HepG2 (cell line): Measurements from ENCODE around the gene SNN. TPM values are rescaled to one million over a fixed set of nuclear protein-coding genes. Genes with fewer than 3 reads are reported as not detected.

Experiments
- AHR ChIP-seq: IDR thresholded peaks from 2 replicates; pipeline ENCODE4 v1.6.1; 2018; ENCODE audit warnings: missing genetic modification reagents, missing compliant biosample characterization
- ARNT ChIP-seq: fragments of 450-650 bp; IDR thresholded peaks from 2 replicates; pipeline ENCODE4 v1.6.1; 2017
- ATF7-NPFF ChIP-seq: sonication (generic); formaldehyde crosslinking; IDR thresholded peaks from 2 replicates; pipeline ENCODE4 v1.8.1; 2023; ENCODE audit warnings: mild to moderate bottlenecking, low read depth, missing genetic modification reagents, moderate library complexity
- ATM ChIP-seq: fragments of 450-650 bp; IDR thresholded peaks from 2 replicates; pipeline ENCODE4 v1.7.1; 2017; ENCODE audit warnings: mild to moderate bottlenecking, borderline replicate concordance
- HNRNPUL1 ChIP-seq: fragments of 200-400 bp; formaldehyde crosslinking; IDR thresholded peaks from 2 replicates; pipeline ENCODE4 v1.6.1; 2017; ENCODE audit warnings: low read depth, mild to moderate bottlenecking, low read length, moderate library complexity
- NR0B2 ChIP-seq: sonication (generic); formaldehyde crosslinking; IDR thresholded peaks from 2 replicates; pipeline ENCODE4 v1.4.0; 2020; ENCODE audit warnings: mild to moderate bottlenecking, missing genetic modification reagents
- SRSF9 ChIP-seq: fragments of 200-400 bp; formaldehyde crosslinking; IDR thresholded peaks from 2 replicates; pipeline ENCODE4 v1.6.1; 2018; ENCODE audit warnings: borderline replicate concordance, mild to moderate bottlenecking, low read depth, low read length; ENCODE audit not compliant: insufficient read depth, poor library complexity, severe bottlenecking
- THAP9 ChIP-seq: sonication (generic); formaldehyde crosslinking; IDR thresholded peaks from 2 replicates; pipeline ENCODE4; 2020; ENCODE audit warnings: missing genetic modification reagents, mild to moderate bottlenecking, borderline replicate concordance
- YEATS2 ChIP-seq: sonication (generic); formaldehyde crosslinking; IDR thresholded peaks from 2 replicates; pipeline ENCODE4 v1.4.0; 2020; ENCODE audit warnings: missing genetic modification reagents, borderline replicate concordance
- ZBED4 ChIP-seq: sonication (generic); formaldehyde crosslinking; IDR thresholded peaks from 2 replicates; pipeline ENCODE4 v1.4.0; 2020; ENCODE audit warnings: missing genetic modification reagents, borderline replicate concordance
- ZKSCAN1 ChIP-seq: fragments of 150-350 bp; IDR thresholded peaks from 2 replicates; pipeline ENCODE4 v1.6.1; 2014; ENCODE audit warnings: low read length
- ZNF101 ChIP-seq: sonication (generic); formaldehyde crosslinking; IDR thresholded peaks from 2 replicates; pipeline ENCODE4 v1.4.0; 2020; ENCODE audit warnings: mild to moderate bottlenecking, low read depth, missing genetic modification reagents, borderline replicate concordance
- ZNF12 ChIP-seq: sonication (generic); formaldehyde crosslinking; IDR thresholded peaks from 2 replicates; pipeline ENCODE4 v1.5.0; 2020; ENCODE audit warnings: missing genetic modification reagents
- ZNF335 ChIP-seq: sonication (generic); formaldehyde crosslinking; IDR thresholded peaks from 2 replicates; pipeline ENCODE4 v1.4.0; 2020; ENCODE audit warnings: missing genetic modification reagents
- ZNF562 ChIP-seq: sonication (generic); formaldehyde crosslinking; IDR thresholded peaks from 2 replicates; pipeline ENCODE4 v1.8.0; 2022; ENCODE audit warnings: missing genetic modification reagents, borderline replicate concordance
- ZNF607 ChIP-seq: sonication (generic); formaldehyde crosslinking; IDR thresholded peaks from 2 replicates; pipeline ENCODE4 v1.5.1; 2020; ENCODE audit warnings: missing genetic modification reagents, mild to moderate bottlenecking, borderline replicate concordance
- ZNF691 ChIP-seq: sonication (generic); formaldehyde crosslinking; IDR thresholded peaks from 2 replicates; pipeline ENCODE4 v1.4.0; 2020; ENCODE audit warnings: missing genetic modification reagents, low read depth, mild to moderate bottlenecking, borderline replicate concordance
- ZNF747 ChIP-seq: sonication (generic); formaldehyde crosslinking; IDR thresholded peaks from 2 replicates; pipeline ENCODE4 v1.8.1; 2023; ENCODE audit warnings: missing genetic modification reagents, mild to moderate bottlenecking, borderline replicate concordance
- ZNF770 ChIP-seq: sonication (generic); formaldehyde crosslinking; IDR thresholded peaks from 2 replicates; pipeline ENCODE4 v1.5.0; 2020; ENCODE audit warnings: mild to moderate bottlenecking, missing genetic modification reagents
- ZNF777 ChIP-seq: sonication (generic); formaldehyde crosslinking; IDR thresholded peaks from 2 replicates; pipeline ENCODE4 v1.4.0; 2020; ENCODE audit warnings: missing genetic modification reagents
- polyA plus RNA-seq, 8 experiments: library from polyadenylated mRNA; depleted of rRNA in 3 of 8; stranded (reverse) in 7 of 8; unstranded in 1 of 8; fragments of >200 nt; fragmentation: Illumina TruSeq in 4 of 8; extraction: Trizol in 4 of 8; gene quantifications; 2 replicates each; pipeline versions ENCODE4 v1.2.1 to v1.2.3, GENCODE V29; 2011 to 2016; ENCODE audit warnings: low read depth in 4 of 8, missing spikeins in 1 of 8, mixed read lengths in 1 of 8; ENCODE audit not compliant: insufficient read depth in 1 of 8
- total RNA-seq, 5 experiments: library from RNA; depleted of rRNA; stranded (reverse); fragments of >200 nt; fragmentation: Illumina TruSeq; extraction: Trizol; gene quantifications; 2 replicates each; pipeline ENCODE4 v1.2.3, GENCODE V29; 2016; ENCODE audit warnings: low read depth in 1 of 5

The SNN gene
- total and polyA plus RNA-seq, 2 of the 13 experiments (the other 11 are each of a cell fraction or from before 2014, with no cell fraction given), result 5.2 to 8.4 TPM

- no peak for TF ChIP-seq SRSF9
- no peak; the same call in 1 of the 2 replicates for TF ChIP-seq ZNF777
- no peak for TF ChIP-seq ZNF101 (CRISPR knock-in tag)
- no peak; the same call in 1 of the 2 replicates for TF ChIP-seq THAP9 (CRISPR knock-in tag)
- TF ChIP-seq ZBED4, result no peak
- no peak for TF ChIP-seq ZNF770 (CRISPR knock-in tag)
- no peak for TF ChIP-seq ARNT
- TF ChIP-seq ZNF691 (CRISPR knock-in tag), result no peak
- TF ChIP-seq ZNF747 (CRISPR knock-in tag), result no peak
- no peak for TF ChIP-seq HNRNPUL1
- no peak for TF ChIP-seq ZKSCAN1
- peak; percentile 78; the same call in 1 of the 2 replicates for TF ChIP-seq ZNF607 (CRISPR knock-in tag)
- 0 out of 2 replicates have a peak, but pooled peaks have one; percentile 42 for TF ChIP-seq AHR
- TF ChIP-seq NR0B2, result no peak
- no peak for TF ChIP-seq ATM
- TF ChIP-seq ZNF562 (CRISPR knock-in tag), result no peak
- TF ChIP-seq ZNF12, result no peak
- TF ChIP-seq ATF7-NPFF (CRISPR knock-in tag), result no peak
- no peak for TF ChIP-seq ZNF335 (CRISPR knock-in tag)
- no peak for TF ChIP-seq YEATS2 (CRISPR knock-in tag)
These were observed 35.8 kb upstream of the SNN start (continued) for GRCh38 chr16:11632455-11632939.
